GM21447 (cell line): ENCODE measurements around the gene PLA2G12B.
"Not testable (repeated sequence)": the region's sequence is repeated elsewhere in the genome, so short reads cannot be mapped to it uniquely, and the experiment has no call there.

Experiments
- ATAC-seq: cut with Tn5 transposase; IDR thresholded peaks from one replicate; pipeline ENCODE4 v1.9.1; 2021; ENCODE audit not compliant: unreplicated experiment

PLA2G12B gene

DNA sequence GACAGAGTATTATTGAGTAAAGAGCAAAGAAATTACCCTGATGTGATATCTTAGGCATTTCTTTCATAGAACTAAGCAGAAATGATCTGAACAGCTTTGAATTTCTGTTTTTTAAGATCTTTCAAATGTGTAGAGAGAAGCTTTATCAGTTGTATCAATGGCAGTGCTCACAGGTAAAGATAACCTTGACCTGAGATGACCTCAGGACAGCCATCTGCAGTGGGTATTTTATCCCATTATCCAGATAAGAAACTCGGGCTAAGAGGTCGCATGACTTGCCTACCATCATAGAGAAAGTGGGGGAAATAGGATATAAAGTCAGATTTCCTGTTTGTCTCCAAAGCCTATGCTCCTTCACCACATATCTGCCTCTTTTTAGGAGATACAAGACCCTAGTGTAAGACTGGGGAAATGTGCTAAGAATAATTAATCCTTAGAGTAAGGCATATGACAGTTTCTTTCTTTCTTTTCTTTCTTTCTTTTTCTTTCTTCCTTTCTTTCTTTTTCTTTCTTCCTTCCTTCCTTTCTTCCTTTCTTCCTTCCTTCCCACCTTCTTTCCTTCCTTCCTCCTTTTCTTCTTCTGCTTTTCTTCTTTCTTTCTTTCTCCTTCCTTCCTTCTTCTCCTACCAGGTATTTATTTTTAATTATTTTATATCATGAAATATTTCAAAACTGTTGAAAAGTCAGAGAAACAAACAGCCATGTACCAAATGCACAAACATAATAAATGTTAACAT is 10.9 kb downstream of the PLA2G12B start:
- ATAC-seq, result no peak

DNA sequence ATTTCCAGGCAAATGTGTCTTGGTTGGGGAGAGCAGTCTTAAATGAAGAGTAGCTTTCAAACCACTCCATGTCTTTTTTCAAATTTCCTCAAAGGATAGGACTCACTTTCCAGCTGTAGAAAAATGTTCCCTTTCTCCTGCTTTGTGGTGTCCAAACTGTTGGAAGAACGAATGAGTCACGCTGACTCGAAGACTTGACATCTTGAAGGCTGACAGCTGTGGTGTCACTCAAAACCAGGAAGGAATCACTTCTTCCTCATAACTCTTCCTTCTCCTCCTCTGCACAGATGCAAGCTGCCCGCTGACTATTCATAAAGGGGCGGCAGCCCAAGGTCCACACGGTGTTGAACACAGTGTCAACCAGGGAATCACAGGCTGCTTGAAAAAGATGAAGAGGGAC is 19.2 kb downstream of the PLA2G12B start:
- ATAC-seq, result no peak

DNA sequence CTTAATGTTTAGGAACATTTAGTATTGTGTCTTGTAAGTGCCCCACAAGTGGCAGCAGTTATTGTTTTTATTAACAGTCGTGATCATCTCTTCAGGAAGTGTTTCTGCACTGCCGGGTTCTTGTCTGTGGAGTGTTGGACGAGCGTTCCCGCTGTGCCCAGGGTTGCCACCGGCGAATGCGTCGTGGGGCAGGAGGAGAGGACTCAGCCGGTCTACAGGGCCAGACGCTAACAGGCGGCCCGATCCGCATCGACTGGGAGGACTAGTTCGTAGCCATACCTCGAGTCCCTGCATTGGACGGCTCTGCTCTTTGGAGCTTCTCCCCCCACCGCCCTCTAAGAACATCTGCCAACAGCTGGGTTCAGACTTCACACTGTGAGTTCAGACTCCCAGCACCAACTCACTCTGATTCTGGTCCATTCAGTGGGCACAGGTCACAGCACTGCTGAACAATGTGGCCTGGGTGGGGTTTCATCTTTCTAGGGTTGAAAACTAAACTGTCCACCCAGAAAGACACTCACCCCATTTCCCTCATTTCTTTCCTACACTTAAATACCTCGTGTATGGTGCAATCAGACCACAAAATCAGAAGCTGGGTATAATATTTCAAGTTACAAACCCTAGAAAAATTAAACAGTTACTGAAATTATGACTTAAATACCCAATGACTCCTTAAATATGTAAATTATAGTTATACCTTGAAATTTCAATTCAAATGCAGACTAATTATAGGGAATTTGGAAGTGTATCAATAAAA is 22.2 kb downstream of the PLA2G12B start:
- ATAC-seq, result no peak

DNA sequence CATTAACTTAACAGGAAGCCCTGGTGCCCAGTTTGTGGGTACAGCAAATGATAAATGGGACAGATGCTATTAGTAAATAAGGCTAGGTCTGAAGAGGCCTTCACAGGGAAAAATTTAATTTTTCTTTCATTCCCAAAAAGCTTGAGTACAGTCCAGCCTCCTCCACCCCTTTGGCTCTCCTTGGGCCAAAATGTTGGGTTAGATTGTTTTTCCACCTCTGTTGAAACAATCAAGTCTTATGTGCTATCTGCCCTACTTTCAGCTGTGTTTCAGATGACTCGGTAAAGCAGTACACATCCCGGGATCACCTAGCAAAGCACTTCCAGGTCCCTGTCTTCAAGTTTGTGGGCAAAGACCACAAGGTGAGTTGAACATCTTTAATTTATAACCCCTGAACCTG is 24.3 kb downstream of the PLA2G12B start:
- no peak for ATAC-seq

DNA sequence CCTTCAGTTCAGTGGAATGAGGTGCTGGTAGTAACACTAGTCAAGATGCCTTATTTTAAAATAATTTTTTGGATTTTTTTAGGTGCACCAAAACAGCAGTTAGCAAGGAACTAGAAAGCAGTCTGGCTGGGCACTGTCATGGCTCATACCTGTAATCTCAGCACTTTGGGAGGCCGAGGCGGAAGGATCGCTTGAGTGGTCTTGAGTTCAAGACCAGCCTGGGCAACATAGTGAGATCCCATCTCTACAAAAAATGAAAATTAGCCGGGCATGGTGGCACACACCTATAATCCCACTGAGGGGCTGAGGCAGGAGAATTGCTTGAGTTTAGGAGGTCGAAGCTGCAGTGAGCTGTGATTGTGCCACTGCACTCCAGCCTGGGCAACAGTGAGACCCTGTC is 25.8 kb downstream of the PLA2G12B start:
- no peak for ATAC-seq

DNA sequence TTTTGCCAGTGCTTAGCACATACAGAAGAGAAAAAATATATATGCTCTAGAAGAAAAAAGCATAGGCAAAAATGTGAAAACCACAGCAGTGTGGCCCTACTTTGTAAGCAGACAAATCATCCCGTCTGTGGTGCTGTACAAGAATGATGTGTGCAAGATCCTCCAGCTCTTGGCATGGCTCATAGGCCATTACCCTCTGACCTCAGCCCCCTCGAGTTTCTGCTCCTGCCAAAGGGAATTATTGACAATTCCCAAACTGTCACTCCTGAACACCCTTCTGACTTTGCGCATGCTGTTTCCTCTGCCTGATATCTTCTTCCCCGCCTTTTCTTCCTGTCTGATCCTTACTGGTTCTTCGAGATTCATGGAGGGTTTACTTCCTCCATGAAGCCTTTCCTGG is 27.1 kb downstream of the PLA2G12B start:
- ATAC-seq, result no peak

DNA sequence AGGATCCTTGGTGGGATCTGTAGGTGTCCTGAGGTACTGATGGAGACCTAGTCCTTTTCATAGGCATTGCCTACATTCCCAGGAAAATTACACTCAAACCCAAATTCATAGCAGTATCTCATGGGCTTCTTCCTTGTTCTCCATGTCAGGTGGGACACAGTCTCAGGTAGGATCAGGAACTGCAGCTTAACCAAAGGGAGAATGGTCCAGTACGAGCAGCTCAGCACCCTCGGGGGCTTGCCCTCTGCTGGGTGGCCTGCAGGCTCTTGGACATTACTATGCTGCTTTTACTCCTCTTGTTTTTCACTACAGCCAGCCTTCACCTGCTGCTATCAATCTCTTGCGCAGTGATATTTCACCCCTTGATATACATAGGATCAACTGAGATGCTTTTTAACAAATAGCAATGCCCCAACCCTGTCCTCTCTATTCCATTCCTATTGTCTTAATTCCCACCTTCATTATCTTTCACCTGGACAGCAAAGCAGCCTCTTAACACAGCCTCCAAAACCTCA is 28.6 kb downstream of the PLA2G12B start:
- no peak for ATAC-seq

DNA sequence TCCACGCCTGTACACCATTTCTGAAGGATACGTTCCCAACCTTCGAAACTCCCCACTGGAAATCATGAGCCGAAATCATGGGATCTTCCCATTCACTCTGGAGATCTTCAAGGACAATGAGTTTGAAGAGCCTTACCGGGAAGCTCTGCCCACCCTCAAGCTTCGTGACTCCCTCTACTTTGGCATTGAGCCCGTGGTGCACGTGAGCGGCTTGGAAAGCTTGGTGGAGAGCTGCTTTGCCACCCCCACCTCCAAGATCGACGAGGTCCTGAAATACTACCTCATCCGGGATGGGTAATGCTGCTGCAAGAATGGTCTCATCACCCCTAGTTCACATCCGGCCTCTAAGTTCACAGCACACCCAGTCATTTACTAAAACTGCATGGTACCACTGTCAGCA is 30.3 kb downstream of the PLA2G12B start:
- no peak for ATAC-seq

DNA sequence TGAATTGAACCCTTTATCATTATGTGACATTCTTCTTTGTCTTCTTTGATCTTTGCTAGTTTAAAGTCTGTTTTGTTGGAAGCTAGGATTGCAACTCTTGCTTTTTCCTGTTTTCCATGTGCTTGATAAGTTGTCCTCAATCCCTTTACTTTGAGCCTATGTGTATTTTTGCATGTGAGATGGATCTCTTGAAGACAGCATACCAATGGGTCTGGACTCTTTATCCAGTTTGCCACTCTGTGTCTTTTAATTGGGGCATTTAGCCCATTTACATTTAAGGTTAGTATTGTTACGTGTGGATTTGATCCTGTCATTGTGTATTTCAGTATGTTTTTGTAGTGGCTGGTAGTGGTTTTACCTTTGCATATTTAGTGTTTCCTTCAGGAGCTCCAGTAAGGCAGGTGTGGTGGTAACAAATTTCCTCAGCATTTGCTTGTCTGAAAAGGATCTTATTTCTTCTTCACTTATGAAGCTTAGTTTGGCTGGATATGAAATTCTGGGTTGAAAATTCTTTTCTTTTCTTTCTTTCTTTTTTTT is 33.4 kb downstream of the PLA2G12B start:
- ATAC-seq, result not testable (repeated sequence)

DNA sequence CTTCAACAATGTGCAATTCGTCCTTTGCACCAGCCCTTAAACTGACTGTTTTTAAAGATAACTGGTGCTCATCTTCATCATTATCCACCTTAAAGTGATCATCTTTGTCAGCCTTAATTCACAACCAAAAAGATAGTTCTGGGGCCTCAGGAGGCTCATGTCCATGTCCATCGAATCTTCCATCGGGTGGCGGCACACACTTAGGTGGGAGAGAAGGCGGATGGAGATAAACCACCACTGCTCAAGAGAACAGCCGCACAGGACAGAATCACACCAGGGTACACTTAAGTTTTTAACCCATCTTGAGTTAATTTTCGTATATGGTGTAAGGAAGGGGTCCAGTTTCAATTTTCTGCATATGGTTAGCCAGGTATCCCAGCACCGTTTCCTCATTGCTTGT is 36.3 kb downstream of the PLA2G12B start:
- ATAC-seq, result no peak

DNA sequence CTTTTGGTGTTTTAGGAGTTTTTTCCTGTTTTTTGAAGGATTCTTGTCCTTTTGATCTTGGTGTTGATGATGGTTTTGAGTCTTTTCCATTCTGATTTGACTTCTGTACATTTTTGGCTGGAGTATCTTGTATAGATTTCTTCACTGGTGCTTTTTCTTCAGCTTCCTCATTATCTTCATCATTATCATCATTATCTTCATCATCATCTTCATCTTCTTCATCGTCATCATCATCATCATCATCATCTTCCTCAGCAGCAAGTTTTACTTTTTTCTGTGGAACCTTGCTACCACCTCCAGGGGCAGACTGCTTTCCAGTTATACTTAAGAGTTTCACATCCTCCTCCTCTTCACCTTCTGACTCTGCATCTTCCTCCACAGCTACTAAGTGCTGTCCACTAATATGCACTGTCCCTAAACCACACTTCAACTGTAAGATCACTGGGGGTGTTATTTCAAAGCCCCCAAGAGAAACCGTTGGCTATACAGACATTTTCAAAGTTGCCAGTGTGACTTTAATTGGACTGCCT is 36.7 kb downstream of the PLA2G12B start:
- not testable (repeated sequence) for ATAC-seq

DNA sequence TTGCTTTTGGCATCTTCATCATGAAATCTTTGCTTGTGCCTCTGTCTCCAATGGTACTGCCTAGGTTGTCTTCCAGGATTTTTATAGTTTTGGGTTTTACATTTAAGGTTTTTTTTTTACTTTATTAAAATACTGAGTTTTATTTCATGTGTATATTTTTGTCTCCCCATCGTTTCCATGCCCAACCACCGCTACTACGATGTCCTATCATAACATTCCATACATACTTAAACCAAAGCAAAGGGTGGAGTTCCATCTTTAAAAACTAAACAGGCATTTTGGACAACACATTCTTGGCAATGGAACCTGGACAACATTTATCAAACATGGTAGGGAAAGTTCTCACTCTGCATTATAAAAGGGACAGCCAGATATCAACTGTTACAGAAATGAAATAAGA is 37.4 kb downstream of the PLA2G12B start:
- not testable (repeated sequence) for ATAC-seq

DNA sequence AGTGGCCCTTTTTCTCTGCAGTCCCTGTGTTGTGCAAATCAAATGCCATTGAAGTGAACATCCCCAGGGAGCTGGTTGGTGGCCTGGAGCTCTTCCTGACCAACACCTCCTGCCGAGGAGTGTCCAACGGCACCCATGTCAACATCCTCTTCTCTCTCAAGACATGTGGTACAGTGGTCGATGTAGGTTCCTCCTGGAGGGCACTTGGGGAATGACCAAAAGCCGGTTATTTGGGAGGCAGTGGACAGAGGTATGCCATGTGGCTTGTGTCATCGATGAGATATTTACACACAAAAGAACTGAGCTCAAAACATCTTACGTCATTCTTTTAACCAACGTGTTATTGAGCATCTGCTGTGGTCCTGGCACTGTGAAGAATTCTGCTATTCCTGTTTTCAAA is 41.3 kb downstream of the PLA2G12B start:
- no peak for ATAC-seq

DNA sequence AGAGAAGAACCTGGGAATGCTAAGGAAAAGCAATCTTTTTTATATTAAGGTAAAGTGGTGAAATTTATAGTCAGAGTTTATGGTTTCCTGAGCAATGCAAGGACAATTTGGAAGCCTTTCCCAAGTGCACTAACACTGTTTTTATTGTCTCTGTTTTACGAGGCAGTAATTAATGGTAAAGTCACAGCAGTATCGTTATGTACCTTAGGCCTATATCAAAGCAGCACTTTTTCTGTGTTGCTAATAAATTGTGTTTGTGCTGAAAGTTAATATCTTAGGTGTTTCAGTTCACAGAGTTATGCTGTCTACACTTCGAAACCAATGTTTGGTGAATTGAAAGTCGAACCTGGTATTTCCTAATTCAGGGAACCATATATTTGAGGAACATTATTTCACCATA is 41.9 kb downstream of the PLA2G12B start:
- ATAC-seq, result no peak

DNA sequence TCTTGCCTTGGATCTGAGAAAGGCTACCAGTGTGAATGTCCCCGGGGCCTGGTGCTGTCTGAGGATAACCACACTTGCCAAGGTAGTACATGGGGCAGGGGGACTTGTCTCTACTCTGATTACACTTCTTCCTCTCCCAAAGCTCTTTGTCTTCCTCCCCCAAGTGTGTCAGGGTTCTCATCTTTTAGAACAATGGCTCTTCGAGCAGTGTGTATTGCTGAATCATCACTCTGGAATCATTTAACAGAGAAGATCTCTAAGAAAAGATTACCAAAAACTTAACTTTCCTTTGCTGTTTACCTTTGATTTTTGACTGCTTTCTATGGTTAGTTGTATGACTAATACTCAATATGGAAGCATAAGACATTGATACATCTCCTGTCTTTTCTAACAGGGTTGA is 42.8 kb downstream of the PLA2G12B start:
- no peak for ATAC-seq

DNA sequence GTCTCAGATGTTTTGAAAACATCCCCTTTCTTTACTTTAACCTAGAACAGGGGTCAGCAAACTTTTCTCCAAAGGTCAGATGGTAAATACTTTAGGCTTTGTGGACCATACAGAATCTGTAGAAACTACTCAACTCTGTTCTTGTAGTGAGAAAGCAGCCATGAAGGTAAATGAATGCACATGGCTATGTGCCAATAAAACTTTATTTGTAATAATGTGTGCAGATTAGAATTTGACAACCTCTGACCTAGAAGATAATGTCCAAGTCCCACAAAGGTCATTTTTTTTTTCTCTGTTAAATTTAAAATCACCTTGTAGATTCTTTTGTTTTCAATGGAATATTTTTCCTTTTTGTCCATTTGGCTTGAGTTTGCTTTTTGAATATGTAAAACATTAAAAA is 43.9 kb downstream of the PLA2G12B start:
- ATAC-seq, result no peak

DNA sequence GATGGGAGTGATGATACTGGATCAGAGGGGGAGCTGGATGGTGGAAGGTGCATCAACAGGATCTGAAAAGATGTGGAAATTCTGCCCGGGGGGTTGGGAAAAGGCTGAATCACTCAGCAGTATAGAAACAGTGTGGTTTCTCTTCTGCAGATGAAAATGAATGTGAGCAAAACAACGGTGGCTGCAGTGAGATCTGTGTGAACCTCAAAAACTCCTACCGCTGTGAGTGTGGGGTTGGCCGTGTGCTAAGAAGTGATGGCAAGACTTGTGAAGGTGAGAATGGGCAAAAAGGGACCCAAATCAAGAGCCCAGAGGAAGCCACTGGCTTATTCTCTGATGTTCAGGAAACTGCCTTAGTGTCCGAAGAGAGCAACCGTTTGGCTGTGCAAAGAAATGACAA is 48.2 kb downstream of the PLA2G12B start:
- ATAC-seq, result no peak

DNA sequence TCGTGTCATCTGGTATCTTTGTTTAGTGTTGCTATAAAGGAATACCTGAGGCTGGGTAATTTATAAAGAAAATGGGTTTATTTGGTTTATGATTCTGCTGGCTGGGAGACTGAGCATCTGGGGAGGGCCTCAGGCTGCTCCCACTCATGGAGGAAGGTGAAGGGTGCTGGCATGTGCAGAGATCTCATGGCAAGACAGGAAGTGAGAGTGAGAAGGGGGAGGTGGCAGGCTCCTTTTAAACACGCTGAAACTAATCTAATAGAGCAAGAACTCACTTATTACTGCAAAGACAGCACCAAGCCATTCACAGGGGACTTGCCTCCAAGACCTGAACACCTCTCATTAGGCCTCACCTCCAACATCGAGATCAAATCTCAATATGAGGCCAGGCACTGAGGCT is 49.8 kb downstream of the PLA2G12B start:
- no peak for ATAC-seq

DNA sequence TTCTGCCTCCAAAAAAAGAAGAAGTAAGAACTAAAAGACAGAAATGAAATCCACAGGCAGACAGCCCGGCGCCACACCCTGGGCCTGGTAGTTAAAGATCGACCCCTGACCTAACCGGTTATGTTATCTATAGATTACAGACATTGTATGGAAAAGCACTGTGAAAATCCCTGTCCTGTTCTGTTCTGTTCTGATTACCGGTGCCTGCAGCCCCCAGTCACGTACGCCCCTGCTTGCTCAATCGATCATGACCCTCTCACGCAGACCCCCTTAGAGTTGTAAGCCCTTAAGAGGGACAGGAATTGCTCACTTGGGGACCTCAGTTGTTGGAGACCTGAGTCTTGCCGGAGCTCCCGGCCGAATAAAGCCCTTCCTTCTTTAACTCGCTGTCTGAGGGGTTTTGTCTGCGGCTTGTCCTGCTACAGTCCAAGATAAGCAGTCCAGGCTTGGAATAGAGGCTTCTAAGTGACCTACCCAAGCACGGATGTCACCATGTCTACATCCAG is 50.6 kb downstream of the PLA2G12B start:
- not testable (repeated sequence) for ATAC-seq

DNA sequence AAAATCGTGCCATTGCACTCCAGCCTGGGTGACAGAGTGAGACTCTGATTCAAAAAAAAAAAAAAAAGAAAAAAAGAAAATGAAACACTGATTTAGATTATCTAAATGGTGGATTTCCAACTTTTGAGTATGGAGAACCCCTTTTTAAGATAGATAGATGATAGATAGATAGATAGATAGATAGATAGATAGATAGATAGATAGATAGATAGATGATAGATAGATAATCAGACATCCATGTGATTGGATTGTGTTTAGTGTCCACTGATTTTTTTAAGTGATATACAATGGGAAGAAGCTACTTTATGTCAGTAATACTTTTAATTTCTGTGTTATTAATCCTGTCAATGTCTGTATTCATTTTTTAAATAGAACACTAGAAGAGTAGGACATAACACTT is 55.1 kb downstream of the PLA2G12B start:
- ATAC-seq, result no peak

DNA sequence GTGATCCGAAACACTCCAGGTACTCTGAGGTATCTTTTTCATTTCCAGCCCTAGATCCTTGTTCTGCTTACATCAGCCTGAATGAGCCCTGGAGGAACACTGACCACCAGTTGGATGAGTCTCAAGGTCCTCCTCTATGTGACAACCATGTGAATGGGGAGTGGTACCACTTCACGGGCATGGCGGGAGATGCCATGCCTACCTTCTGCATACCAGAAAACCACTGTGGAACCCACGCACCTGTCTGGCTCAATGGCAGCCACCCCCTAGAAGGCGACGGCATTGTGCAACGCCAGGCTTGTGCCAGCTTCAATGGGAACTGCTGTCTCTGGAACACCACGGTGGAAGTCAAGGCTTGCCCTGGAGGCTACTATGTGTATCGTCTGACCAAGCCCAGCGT is 56.0 kb downstream of the PLA2G12B start:
- ATAC-seq, result no peak
